BLaER1 treated with 17β-estradiol and CSF1 and Interleukin-3, amounts not matched to agents 10 nM and 100 nM (cell line): ENCODE data around the gene HMBS.
"Not testable (repeated sequence)": the region's sequence is repeated elsewhere in the genome, so short reads cannot be mapped to it uniquely, and the experiment has no call there.

ENCODE experiments used
- H3K27ac ChIP-seq, 11 experiments: shearing (Covaris generic); formaldehyde crosslinking; 2 replicates each; pipeline ENCODE4 v1.8.1; 2022
- H3K27me3 ChIP-seq, 11 experiments: shearing (Covaris generic); formaldehyde crosslinking; 2 replicates each; pipeline ENCODE4 v1.8.1; 2022
- H3K36me3 ChIP-seq, 11 experiments: shearing (Covaris generic); formaldehyde crosslinking; 2 replicates each; pipeline ENCODE4 v1.8.1; 2022
- H3K4me1 ChIP-seq, 10 experiments: shearing (Covaris generic); formaldehyde crosslinking; 2 replicates each; pipeline ENCODE4 v1.8.1; 2022
- H3K4me2 ChIP-seq, 11 experiments: shearing (Covaris generic); formaldehyde crosslinking; 2 replicates each; pipeline ENCODE4 v1.8.1; 2022
- H3K4me3 ChIP-seq, 10 experiments: shearing (Covaris generic); formaldehyde crosslinking; 2 replicates each; pipeline ENCODE4 v1.8.1; 2022
- H3K9ac ChIP-seq, 11 experiments: shearing (Covaris generic); formaldehyde crosslinking; 2 replicates each; pipeline ENCODE4 v1.8.1; 2022
- H3K9me3 ChIP-seq, 11 experiments: shearing (Covaris generic); formaldehyde crosslinking; replicated peaks in 1 of 11; 2 replicates each; pipeline ENCODE4 v1.8.1; 2022
- H4K20me1 ChIP-seq, 11 experiments: shearing (Covaris generic); formaldehyde crosslinking; 2 replicates each; pipeline ENCODE4 v1.8.1; 2022
- Cebpa-rat ChIP-seq, 11 experiments: shearing (Covaris generic); IDR thresholded peaks; 2 replicates each; pipeline ENCODE4 v1.8.1; 2022

Gene HMBS

GRCh38 chr11:119134389-119134978 lies 49.8 kb downstream of the HMBS start:
- Histone ChIP-seq H3K9me3 (no peaks in the 10 kb centered on the region), H3K4me2 (no peak overlapping the region), H3K36me3 (peaks cover 50 to 63% (median 57%) of the 10 kb centered on the region in 11 experiments), H4K20me1 (peaks cover 0 to 9% (median 0%) of the 10 kb centered on the region in 11 experiments; a peak in 1 of 22 replicates), H3K27ac (no peak overlapping the region), H3K27me3 (no peaks in the 10 kb centered on the region), H3K4me1 (peaks cover 0 to 10% (median 0%) of the 10 kb centered on the region in 10 experiments; a peak in 4 of 20 replicates), H3K4me3 (no peak overlapping the region), H3K9ac (no peak overlapping the region)
- no peak for TF ChIP-seq Cebpa-rat (IDR thresholded peaks at IDR 0.05)

GRCh38 chr11:119139276-119139675 lies 54.6 kb downstream of the HMBS start:
- H4K20me1 ChIP-seq, H3K9me3 ChIP-seq, H3K4me2 ChIP-seq, H3K9ac ChIP-seq, H3K27ac ChIP-seq, H3K27me3 ChIP-seq, H3K4me3 ChIP-seq: not testable (repeated sequence)
- peaks cover 4 to 15% (median 10%) of the 10 kb centered on the region in 11 experiments for H3K36me3 ChIP-seq
- H3K4me1 ChIP-seq = peaks cover 0 to 17% (median 0%) of the 10 kb centered on the region in 10 experiments; a peak in 3 of 20 replicates
